GM12892 (cell line): Measurements from ENCODE around the gene PTPN14.

ENCODE experiments used
- POLR2A ChIP-seq: IDR thresholded peaks from 2 replicates; pipeline ENCODE4 v1.6.1; 2011; ENCODE audit warnings: low read depth, low read length, control low read depth
- TAF1 ChIP-seq: IDR thresholded peaks from 2 replicates; pipeline ENCODE4 v1.6.1; 2011; ENCODE audit warnings: low read depth, mild to moderate bottlenecking, control low read depth, low read length, borderline replicate concordance

DNA sequence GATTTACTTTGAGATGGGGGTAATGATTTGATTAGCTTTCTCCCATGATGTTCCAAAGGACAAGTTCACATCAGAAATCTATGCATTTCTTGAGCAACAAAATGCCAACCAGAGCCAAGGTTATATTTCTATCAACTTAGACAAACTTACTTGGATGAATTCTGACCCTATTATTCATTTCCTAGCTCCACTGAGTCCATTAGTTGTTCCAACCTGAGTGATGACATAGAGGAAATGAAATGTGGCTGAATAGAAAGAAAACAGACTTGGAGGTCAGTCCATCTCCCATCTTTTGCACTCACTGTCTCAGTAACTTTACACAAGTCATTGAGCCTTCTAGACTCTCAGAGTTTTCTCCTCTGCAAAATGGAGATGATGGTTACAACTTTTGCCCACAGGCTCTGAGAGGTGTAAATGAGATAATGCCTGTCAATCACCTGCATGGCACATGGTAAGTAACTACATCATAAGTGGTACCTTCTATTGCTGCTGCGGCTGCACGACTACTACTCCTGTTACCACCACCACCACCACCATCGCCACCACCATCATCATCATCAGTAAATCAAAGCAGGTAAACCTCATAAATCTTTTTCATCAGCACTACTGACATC, 98.2 kb downstream of the PTPN14 start:
- TF ChIP-seq POLR2A (no peak), TAF1 (no peak)
